Cardiac fibroblast (primary cell): ENCODE measurements around the gene MPEG1.
A peak's percentile ranks its signal among the peaks of the same experiment; 100 is the strongest.

ENCODE experiments used
- DNase-seq, 2 donors: peaks; one replicate each; pipeline versions ENCODE4 v3.0.0 to v3.0.0-alpha.2; 2010; ENCODE audit warnings: low read depth in 2 of 2
- H3K4me3 ChIP-seq, 2 donors: replicated peaks in 1 of 2; 1 replicate in 1 of 2; 2 replicates in 1 of 2; pipeline ENCODE4 v1.5.1; 2011; ENCODE audit warnings: low read depth in 2 of 2, low read length in 2 of 2, mild to moderate bottlenecking in 2 of 2, moderate library complexity in 1 of 2
- CTCF ChIP-seq: IDR thresholded peaks from one replicate; pipeline ENCODE4 v1.5.1; 2011; ENCODE audit warnings: low read depth, mild to moderate bottlenecking, low read length, inconsistent platforms

MPEG1 gene

DNA sequence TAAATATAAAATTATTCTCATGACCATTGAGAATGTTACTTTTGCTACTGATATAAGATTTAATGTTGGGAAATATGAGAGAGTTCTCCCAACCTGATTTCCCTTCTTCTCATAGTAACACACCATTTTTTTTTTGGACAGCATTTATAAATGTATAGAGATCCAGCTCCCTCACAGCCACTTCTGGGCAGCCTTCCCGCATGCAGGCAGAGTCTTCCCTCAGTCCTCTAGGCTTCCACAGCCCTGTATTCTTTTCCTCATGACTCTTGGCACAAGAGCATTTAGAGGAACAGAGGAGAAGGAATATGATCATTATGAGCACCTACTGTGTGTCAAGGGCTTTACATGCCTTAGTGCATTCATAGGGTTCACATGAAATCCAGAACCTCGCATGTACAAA is 31.8 kb downstream of the MPEG1 start:
- no peak overlapping the region for H3K4me3 ChIP-seq
- no peak for TF ChIP-seq CTCF
- no peak for DNase-seq

DNA sequence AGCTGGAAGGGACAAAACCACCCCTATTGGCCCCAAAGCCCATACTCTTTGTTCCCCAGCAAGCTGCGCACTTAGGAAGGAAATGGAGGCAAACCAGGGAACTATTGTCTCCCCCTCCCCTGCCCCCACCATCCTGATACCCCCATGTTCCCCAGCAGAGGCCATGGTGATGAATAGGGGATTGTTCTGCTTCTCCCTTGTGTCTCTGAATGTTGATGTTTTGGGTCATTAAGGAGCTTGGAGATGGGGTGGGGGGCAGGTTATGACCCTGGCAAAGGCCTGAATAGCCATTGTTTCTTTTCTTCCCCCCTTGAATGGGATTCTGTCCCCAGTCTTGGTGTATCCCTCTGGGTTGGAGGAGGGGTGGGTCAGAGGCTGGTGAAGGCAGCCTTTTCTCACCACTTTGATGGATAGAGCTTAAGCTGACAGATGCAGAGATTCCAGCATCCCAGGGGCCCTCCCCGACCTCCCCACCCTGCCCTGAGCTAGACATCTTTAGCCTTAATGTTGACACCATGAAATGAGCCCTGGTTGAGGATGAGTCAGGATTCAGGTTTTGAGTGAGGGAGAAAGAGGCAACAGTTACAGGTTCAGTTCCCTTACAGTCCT is 32.5 kb downstream of the MPEG1 start:
- DNase-seq = no peak
- TF ChIP-seq CTCF = no peak
- H3K4me3 ChIP-seq = no peak overlapping the region

GRCh38 chr11:59179121-59179520 is 33.6 kb downstream of the MPEG1 start:
- DNase-seq = no peak
- TF ChIP-seq CTCF = no peak
- no peak overlapping the region for H3K4me3 ChIP-seq

- no peak for TF ChIP-seq CTCF
- no peak for DNase-seq
- no peak overlapping the region for H3K4me3 ChIP-seq
Measured at GRCh38 chr11:59178402-59178801, 34.3 kb downstream of the MPEG1 start.

GRCh38 chr11:59176330-59176729 is 36.4 kb downstream of the MPEG1 start:
- no peak for DNase-seq
- TF ChIP-seq CTCF = no peak
- no peak overlapping the region for H3K4me3 ChIP-seq

DNA sequence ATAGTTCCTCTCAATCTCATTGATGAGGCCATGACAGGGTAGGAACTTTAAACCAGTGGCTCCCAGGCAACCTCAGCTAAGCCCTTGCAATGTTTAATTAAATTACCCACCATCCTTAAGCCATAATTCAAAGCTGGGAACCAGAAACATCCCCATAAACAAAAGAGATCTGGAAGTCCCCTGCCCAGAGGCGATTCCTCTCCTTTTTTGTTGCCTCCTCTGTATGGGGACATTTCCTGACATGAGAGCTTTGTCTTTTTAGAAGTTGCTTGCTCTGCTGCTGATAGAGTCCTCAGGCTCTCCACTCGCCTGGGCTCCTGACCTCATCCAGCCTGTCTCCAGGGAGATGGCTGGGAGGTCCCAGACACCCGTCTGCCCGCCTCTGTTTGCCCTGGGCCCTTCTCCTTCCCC is 37.6 kb downstream of the MPEG1 start:
- DNase-seq = no peak
- no peak for TF ChIP-seq CTCF

DNA sequence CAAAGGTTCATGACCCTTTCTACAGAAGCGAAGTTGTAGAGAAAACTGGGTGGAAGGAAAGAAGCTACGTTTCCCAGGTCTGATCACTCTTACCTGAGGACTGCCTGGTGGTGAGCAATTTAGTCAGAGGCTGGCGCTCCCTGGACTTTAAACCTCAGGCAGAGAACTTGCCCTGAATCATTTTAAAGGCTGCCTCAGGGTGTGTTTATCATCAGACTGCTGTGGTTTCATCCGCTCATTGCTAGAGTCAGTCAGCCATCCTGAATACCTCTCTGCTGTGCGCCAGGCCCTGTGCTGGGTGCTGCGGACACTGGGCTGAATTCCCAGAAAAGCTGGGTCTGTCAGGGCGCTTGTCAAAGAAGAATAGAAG is 38.1 kb downstream of the MPEG1 start:
- peak in 1 of 2 donors; percentile 25 for DNase-seq
- no peak for TF ChIP-seq CTCF
- no peak overlapping the region for H3K4me3 ChIP-seq

More for the DNA sequence above, 37.6 kb downstream of the MPEG1 start:
- H3K4me3 ChIP-seq = no peak overlapping the region
